IMR-90 (cell line): ENCODE data around the gene ALOXE3.

Source experiments
- BHLHE40 ChIP-seq: fragments of 150-350 bp; IDR thresholded peaks from 2 replicates; pipeline ENCODE4 v1.6.1; 2016; ENCODE audit warnings: mild to moderate bottlenecking, low read depth, low read length
- CEBPB ChIP-seq: IDR thresholded peaks from 2 replicates; pipeline ENCODE4 v1.6.1; 2012; ENCODE audit warnings: low read depth, low read length, improper control_type of control experiment
- MXI1 ChIP-seq: IDR thresholded peaks from 2 replicates; pipeline ENCODE4 v1.6.1; 2012; ENCODE audit warnings: low read depth, mild to moderate bottlenecking, low read length, moderate library complexity, borderline replicate concordance
- POLR2A ChIP-seq: IDR thresholded peaks from 2 replicates; pipeline ENCODE4 v1.6.1; 2012; ENCODE audit warnings: mild to moderate bottlenecking, low read depth, low read length
- RAD21 ChIP-seq: IDR thresholded peaks from 2 replicates; pipeline ENCODE4 v1.6.1; 2012; ENCODE audit warnings: low read length, improper control_type of control experiment
- TF ChIP-seq, protein P1 (sequence below): conservative IDR thresholded peaks from 2 replicates; pipeline ENCODE4 v1.5.1; 2012; ENCODE audit warnings: mild to moderate bottlenecking, low read depth, low read length, improper control_type of control experiment

- TF ChIP-seq CEBPB (no peak), POLR2A (peak; percentile 98), RAD21 (peak; percentile 44), MXI1 (peak; percentile 81; the same call in 1 of the 2 replicates), BHLHE40 (peak; percentile 99)
- TF ChIP-seq, protein P1, sequence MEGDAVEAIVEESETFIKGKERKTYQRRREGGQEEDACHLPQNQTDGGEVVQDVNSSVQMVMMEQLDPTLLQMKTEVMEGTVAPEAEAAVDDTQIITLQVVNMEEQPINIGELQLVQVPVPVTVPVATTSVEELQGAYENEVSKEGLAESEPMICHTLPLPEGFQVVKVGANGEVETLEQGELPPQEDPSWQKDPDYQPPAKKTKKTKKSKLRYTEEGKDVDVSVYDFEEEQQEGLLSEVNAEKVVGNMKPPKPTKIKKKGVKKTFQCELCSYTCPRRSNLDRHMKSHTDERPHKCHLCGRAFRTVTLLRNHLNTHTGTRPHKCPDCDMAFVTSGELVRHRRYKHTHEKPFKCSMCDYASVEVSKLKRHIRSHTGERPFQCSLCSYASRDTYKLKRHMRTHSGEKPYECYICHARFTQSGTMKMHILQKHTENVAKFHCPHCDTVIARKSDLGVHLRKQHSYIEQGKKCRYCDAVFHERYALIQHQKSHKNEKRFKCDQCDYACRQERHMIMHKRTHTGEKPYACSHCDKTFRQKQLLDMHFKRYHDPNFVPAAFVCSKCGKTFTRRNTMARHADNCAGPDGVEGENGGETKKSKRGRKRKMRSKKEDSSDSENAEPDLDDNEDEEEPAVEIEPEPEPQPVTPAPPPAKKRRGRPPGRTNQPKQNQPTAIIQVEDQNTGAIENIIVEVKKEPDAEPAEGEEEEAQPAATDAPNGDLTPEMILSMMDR = 0 out of 2 replicates have a peak, but pooled peaks have one; percentile 26
Measured at GRCh38 chr17:8156246-8156992, 38.1 kb upstream of the ALOXE3 start.
